Measurements from ENCODE around the gene PTPRG.

PTPRG gene

GRCh38 chr3:62193586-62194345, 632.4 kb downstream of the PTPRG start:
- no peak for DNase-seq (ENCODE audit: low read depth)

GRCh38 chr3:62197350-62198012, 636.1 kb downstream of the PTPRG start:
- DNase-seq (ENCODE audit: low read depth), result no peak

GRCh38 chr3:62199126-62199525, 637.8 kb downstream of the PTPRG start:
- DNase-seq (ENCODE audit: low read depth), result no peak

- DNase-seq (ENCODE audit: low read depth), result peak; percentile 4
These were observed 640.2 kb downstream of the PTPRG start for GRCh38 chr3:62201438-62202035.

- DNase-seq (ENCODE audit: low read depth), result no peak
These were observed 641.8 kb downstream of the PTPRG start for GRCh38 chr3:62203152-62203551.

- no peak for DNase-seq (ENCODE audit: low read depth)
These were observed 642.2 kb downstream of the PTPRG start for GRCh38 chr3:62203561-62203960.

- DNase-seq (ENCODE audit: low read depth), result no peak
These were observed 645.8 kb downstream of the PTPRG start for GRCh38 chr3:62207197-62207596.

GRCh38 chr3:62208385-62208784, 647.0 kb downstream of the PTPRG start:
- no peak for DNase-seq (ENCODE audit: low read depth)

- DNase-seq (ENCODE audit: low read depth), result no peak
These were observed 647.7 kb downstream of the PTPRG start for GRCh38 chr3:62209101-62209500.

- DNase-seq (ENCODE audit: low read depth), result no peak
These were observed 648.6 kb downstream of the PTPRG start for GRCh38 chr3:62210011-62210410.

GRCh38 chr3:62211675-62212429, 650.5 kb downstream of the PTPRG start:
- no peak for DNase-seq (ENCODE audit: low read depth)

GRCh38 chr3:62214850-62215249, 653.5 kb downstream of the PTPRG start:
- DNase-seq (ENCODE audit: low read depth), result no peak

GRCh38 chr3:62220616-62221015, 659.2 kb downstream of the PTPRG start:
- no peak for DNase-seq (ENCODE audit: low read depth)

GRCh38 chr3:62225051-62225450, 663.7 kb downstream of the PTPRG start:
- no peak for DNase-seq (ENCODE audit: low read depth)

- DNase-seq (ENCODE audit: low read depth), result no peak
These were observed 665.4 kb downstream of the PTPRG start for GRCh38 chr3:62226601-62227339.

- DNase-seq (ENCODE audit: low read depth), result no peak
These were observed 667.1 kb downstream of the PTPRG start for GRCh38 chr3:62228467-62228866.

GRCh38 chr3:62229211-62229610, 667.8 kb downstream of the PTPRG start:
- no peak for DNase-seq (ENCODE audit: low read depth)

GRCh38 chr3:62229908-62230307, 668.5 kb downstream of the PTPRG start:
- no peak for DNase-seq (ENCODE audit: low read depth)

GRCh38 chr3:62233065-62233464, 671.7 kb downstream of the PTPRG start:
- no peak for DNase-seq (ENCODE audit: low read depth)

- DNase-seq (ENCODE audit: low read depth), result no peak
These were observed 674.6 kb downstream of the PTPRG start for GRCh38 chr3:62236016-62236415.

GRCh38 chr3:62237286-62237948, 676.0 kb downstream of the PTPRG start:
- DNase-seq (ENCODE audit: low read depth), result no peak
